Stimulated activated CD4-positive, alpha-beta T cell treated with anti-CD3 and anti-CD28 coated beads, Interleukin-1b, Interleukin-23, amount 100 ng/mL, for 24 hours (primary cell): Measurements from ENCODE around the gene IZUMO1.

ENCODE experiments used
- DNase-seq, 4 experiments: peaks; one replicate each; pipeline ENCODE4 v3.0.0-alpha.2; 2020; ENCODE audit warnings: low read depth in 4 of 4, low spot score in 1 of 4

The IZUMO1 gene

GRCh38 chr19:48757089-48757675, 10.5 kb upstream of the IZUMO1 start:
- no peak for DNase-seq

DNA sequence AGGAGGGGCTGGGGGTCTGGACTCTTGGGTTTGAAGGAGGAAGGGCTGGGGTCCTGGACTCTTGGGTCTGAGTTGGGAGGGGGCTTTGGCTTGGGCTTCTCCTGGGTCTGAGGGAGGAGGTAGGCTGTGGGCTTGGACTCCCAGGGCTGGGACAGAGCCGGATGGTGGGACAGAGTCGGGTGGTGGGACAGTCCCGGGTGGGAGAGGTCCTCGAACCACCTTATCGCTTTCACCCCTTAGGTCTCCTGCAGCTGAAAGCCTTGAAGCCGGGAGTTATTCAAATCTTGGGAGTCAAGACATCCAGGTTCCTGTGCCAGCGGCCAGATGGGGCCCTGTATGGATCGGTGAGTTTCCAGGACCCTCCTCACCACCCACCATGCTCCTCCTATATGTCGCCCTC, 10.0 kb upstream of the IZUMO1 start:
- no peak for DNase-seq

GRCh38 chr19:48756212-48756611, 9.5 kb upstream of the IZUMO1 start:
- no peak for DNase-seq

DNA sequence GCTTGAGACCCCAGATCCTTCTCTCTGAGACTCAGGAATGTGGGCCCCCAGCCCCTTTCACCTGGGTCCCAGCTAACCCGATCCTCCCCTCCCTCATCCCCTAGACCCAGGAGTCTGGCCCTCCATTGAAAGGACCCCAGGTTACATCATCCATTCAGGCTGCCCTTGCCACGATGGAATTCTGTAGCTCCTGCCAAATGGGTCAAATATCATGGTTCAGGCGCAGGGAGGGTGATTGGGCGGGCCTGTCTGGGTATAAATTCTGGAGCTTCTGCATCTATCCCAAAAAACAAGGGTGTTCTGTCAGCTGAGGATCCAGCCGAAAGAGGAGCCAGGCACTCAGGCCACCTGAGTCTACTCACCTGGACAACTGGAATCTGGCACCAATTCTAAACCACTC, 9.1 kb upstream of the IZUMO1 start:
- DNase-seq, result no peak

DNA sequence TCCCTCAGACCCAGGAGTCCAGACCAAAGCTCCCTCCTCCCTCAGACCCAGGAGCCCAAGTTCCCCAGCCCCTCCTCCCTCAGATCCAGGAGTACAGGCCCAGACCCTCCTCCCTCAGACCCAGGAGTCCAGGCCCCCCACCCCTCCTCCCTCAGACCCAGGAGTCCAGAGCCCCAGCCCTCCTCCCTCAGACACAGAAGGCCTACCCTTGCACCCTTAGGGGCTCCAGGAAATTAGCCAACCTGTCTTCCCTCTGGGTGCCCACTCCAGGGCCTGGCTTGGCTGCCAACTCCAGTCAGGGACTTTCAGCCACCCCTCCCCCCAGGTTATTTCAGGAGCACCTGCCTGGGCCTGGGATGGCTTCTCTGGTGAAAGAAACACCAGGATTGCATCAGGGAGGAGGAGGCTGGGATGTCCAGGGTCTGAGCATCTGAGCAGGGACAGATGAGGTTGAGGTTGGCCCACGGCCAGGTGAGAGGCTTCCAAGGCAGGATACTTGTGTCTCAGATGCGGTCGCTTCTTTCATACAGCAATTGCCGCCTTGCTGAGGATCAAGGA, 8.5 kb upstream of the IZUMO1 start, which contains the start of gene FGF21:
TSS of gene FGF21 (plus strand) at position 441 of the 558 bp plus-strand sequence. CDS start 713 bp downstream, outside the sequence.
- DNase-seq, result no peak

DNA sequence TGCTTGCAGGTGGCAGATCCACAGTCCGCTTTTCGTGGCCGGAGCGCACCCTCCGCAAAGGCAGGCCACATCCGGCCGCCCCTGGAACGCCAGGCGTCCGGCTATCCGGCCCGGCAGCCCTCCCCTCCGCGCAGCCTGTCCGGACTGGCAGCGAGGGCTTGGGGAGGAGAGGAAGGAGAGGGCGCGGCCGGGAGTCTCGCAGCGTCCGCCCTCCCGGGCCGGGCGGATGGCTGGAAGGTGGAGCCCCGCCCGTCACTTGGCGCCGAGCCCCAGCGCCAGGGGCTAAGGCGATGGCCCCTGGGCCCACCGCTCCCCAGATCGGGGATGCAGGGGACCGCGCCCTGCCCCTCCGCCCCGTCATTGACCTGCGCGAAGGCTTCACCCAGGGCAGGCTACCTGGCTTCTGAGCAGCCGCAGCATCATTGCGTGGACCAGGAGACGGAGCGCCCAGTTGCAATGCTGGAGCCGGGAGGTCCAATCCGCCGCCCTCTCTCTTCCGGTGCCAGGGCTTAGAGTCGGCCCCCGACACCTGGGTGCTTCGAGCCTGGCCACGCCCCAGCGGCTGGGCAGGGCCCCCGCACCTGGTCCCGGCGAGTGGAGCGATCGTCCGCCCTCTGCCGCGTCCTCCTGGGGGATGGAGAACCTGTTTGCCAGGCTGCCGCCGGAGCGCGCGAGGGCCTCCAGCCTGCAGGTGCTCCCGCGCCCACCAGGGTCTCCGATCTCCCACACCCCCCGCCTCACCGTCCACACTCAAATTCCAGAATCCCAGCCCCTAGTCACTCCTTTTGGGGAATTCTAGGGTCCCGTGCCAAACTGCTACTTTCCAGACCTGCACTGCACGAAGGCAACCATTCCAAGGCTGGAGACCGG, 6.0 kb upstream of the IZUMO1 start, which contains the start of gene FUT1:
TSS of gene FUT1 (minus strand) at position 146 of the 870 bp plus-strand sequence. CDS start 1,360 bp downstream, outside the sequence.
- no peak for DNase-seq

DNA sequence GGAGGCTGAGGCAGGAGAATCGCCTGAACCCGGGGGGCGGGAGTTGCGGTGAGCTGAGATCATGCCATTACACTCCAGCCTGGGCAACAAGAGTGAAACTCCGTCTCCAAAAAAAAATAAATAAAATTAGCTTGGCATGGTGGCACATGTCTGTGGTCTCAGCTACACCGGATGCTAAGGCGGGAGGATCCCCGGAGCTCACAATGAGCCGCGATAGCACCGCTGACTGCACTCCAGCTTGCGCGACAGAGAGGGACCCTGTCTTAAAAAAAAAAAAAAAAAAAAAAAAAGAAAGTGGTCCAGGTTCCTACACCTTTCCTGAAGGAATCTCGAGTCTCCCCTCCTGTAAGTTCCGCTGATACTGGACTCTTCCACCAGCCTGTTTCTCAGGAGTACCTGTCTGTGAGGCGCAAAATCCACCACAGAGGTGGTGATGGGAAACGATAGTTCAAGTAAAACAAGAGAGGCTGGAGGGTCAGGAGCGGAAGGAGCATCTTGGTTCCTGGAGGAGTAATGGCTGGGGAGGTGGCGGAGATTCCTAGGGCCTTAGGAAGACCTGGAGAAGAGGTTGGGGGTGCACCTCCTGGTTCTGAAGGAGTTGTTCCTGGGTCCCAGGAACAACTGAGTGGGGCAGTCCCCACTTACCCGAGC, 5.3 kb upstream of the IZUMO1 start:
- no peak for DNase-seq

- DNase-seq, result no peak
Observed at GRCh38 chr19:48750771-48751504, 4.2 kb upstream of the IZUMO1 start.

DNA sequence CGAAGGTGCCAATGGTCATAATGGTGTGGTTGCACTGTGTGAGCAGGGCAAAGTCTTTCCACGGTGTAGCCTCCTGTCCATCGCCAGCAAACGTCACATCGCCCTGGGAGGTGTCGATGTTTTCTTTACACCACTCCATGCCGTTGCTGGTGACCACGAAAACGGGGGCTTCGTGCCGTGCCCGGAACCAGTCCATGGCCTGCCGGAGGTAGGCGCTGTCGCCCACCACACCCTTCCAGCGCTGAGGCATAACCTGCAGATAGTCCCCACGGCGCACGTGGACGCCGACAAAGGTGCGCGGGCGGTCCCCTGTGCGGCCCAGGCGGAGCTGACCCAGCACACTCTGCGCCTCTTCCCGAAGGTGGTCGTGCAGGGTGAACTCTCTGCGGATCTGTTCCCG, 3.6 kb upstream of the IZUMO1 start:
- DNase-seq, result no peak

- no peak for DNase-seq
Observed at GRCh38 chr19:48749571-48750198, 3.0 kb upstream of the IZUMO1 start.

DNA sequence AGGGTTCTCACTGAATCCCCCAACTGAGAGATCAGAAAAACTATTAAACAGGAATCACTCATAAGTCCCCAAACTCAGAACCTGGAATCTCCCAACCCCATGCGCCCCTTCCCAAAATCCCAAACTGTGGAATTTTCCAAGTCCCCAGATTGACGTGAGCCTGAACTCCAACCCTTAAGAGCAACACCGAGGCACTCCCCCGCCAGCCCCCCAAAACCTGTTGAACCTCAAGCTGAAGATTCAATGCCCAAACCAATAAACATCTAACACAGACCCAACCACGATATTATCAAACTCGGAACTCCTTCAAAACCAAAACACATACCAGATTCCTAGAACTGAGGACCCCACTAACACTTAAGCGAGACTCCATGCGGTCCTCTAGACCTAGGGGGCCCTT, 599 bp downstream of the IZUMO1 start:
- no peak for DNase-seq

- DNase-seq, result peak in 2 of 4 experiments; percentile 21 to 42
Observed at GRCh38 chr19:48745208-48745995, 1.3 kb downstream of the IZUMO1 start.

GRCh38 chr19:48742096-48742495, 4.6 kb downstream of the IZUMO1 start:
- no peak for DNase-seq

DNA sequence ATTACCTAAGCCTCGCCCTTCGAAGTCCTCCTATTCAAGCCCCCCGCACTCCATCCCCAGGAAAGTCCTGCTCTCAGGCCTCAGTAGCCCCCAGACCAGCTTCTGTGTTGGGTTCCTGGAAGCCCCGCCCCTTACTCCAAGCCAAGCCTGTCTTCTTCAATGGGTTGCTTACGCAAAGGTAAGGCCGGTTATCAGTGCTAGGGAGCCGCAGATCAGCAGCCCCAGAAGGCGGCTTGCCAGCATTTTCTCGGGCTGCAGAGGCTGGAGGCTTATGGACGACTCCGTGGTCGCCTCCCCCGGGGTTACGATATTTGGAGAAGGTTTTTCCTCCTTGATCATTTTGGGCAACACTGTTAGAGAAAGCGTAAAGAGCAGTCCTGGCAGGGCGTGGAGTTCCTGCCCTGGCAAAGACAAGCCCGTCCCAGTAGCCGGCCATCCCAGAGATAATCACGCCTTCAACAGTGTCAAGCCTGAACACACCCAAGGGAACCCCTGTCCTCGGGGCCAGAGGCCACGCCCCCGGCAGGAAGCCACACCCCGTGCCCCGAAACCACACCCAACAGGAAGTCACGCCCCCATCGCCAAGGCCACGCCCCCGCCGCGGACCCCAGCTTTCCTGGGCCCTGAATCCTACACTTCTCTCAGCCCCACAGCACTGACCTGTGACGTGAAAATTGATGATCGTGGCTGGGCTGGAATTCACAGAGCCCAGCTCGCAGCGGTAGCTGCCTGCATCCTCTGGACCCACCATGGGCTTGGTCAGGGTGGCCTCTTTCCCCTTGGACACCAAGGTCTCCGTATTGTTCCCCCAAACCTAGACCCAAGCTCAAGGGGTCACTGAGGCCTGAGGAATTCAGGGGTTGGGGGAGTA, 5.3 kb downstream of the IZUMO1 start:
- no peak for DNase-seq

GRCh38 chr19:48740164-48740972, 6.3 kb downstream of the IZUMO1 start, which contains the start of gene RASIP1:
TSS of gene RASIP1 (minus strand) at chr19:48740610. CDS start at chr19:48740282, 328 bp downstream.
- no peak for DNase-seq

DNA sequence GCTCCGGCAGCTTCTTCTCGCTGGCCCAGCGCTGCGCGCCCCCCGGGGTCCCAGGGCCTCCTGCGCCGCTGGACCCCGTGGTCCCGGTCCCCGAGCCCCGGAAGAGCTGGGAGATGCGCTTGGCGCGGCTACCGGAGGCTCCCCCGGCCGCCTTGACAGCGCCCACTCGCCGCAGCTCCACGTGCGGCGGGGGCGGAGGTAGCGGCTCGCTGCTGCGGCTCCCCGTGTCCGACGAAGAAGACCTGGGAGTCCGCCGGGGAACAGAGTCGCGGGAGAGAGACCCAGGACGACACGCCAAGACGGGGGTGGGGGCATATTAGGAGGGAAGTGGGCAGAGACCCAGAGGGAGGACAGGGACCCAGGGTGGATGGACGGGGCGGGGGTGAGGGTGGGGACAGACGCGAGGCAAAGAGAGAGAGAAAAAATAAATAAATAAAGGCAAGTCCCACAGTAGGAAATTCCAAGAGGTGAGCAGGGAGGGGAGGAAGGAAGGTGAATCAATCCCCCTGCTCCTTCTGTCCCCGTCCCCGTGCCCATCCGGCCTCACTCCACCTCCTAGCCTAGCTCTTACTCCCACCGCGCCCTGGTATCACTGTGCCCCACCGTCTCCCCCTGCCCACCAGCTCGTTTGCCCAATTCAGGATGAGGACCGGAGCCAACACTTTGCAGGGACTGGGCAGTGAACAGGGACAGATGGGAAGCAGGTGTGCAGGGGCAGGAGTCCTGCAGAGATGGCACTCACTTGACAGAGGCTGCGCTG, 7.1 kb downstream of the IZUMO1 start:
- no peak for DNase-seq
